ENCODE results near the gene BLVRB. TPM values are rescaled to one million over a fixed set of nuclear protein-coding genes. Genes with fewer than 3 reads are reported as not detected.

The BLVRB gene
- total and polyA plus RNA-seq, 2 donors (not counting 3 experiments of a cell fraction or from before 2014, with no cell fraction given), result 30.8 to 113 TPM

DNA sequence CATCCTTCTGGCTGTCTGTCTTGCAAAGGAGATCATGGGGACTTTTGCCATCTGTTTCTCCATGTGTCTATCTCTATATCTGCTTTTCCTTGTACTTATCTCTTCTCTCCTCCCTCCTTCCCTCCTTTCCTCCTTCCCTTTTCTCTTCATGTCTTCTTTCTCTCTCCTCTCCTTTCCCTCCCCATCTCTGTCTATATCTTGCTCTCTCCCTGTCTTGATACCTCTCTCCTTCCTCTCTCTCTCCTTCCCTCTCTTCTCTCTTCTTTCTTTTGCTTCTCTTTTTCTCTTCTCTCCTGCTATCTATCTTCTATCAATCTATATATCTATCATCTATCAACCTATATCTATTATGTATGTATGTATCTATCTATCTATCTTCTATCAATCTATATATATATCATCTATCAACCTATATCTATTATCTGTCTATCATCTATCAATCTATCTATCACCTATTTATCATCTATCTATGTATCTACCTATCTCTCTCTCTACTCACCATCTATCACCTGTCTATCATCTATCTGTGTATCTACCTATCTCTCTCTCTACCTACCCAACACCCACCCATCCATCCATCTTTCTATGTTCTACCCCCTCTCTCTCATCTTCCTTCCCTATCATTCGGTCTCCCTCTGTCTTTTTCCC, 28.8 kb upstream of the BLVRB start:
- H3K36me3 ChIP-seq (ENCODE audit: control insufficient read depth in 2 of 2, extremely low read depth in 1 of 2, insufficient read depth in 2 of 2, low read length in 2 of 2), result no peaks in the 10 kb centered on the region
- no peak overlapping the region for H3K9ac ChIP-seq (replicated peaks; ENCODE audit: extremely low read depth, insufficient read depth, low read length)
- no peak overlapping the region for H3K4me2 ChIP-seq (ENCODE audit: insufficient read depth, low read length)
- H3K9me1 ChIP-seq (replicated peaks; ENCODE audit: control insufficient read depth, extremely low read depth, insufficient read depth, low read length), result no peaks in the 10 kb centered on the region
- no peaks in the 10 kb centered on the region for H4K20me1 ChIP-seq (replicated peaks; ENCODE audit: control insufficient read depth, extremely low read depth, insufficient read depth, low read length)
- CTCF ChIA-PET, result no interaction called here
- peaks cover 0 to 3% of the 10 kb centered on the region in 2 experiments for H3K27me3 ChIP-seq (ENCODE audit: control insufficient read depth in 2 of 2, insufficient read depth in 2 of 2, low read length in 2 of 2)
- no peak overlapping the region for H2AFZ ChIP-seq (ENCODE audit: low read depth, low read length)
- POLR2A ChIA-PET, result no interaction called here
- intact Hi-C loops (cut with micrococcal nuclease) (no loop called here), dilution Hi-C loops (cut with MboI; ENCODE audit: extremely low pct_ligation_motif_present, low sequenced_read_pairs) (no loop called here)
- H3K9me3 ChIP-seq (replicated peaks; ENCODE audit: control insufficient read depth, insufficient read depth, low read length), result no peaks in the 10 kb centered on the region
- no peak overlapping the region for H3K27ac ChIP-seq (ENCODE audit: insufficient read depth, low read depth, low read length)
- no peak overlapping the region for H3K4me3 ChIP-seq (replicated peaks in 1 of 3; ENCODE audit: insufficient read depth in 1 of 3, low read depth in 1 of 3, low read length in 3 of 3)
- no peaks in the 10 kb centered on the region for H3K4me1 ChIP-seq (ENCODE audit: control insufficient read depth, extremely low read depth, insufficient read depth, low read length)
- no TSS peak for BruUV-seq (replicated peaks)
- no peak for DNase-seq (ENCODE audit: low read depth, low spot score)
- no peak for TF ChIP-seq FOS (IDR thresholded peaks at IDR 0.05; ENCODE audit: borderline replicate concordance, insufficient read depth, low read length)
- TF ChIP-seq, protein P1, sequence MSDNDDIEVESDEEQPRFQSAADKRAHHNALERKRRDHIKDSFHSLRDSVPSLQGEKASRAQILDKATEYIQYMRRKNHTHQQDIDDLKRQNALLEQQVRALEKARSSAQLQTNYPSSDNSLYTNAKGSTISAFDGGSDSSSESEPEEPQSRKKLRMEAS (IDR thresholded peaks at IDR 0.05; ENCODE audit: insufficient read depth, insufficient read length), result no peak
- no peak for TF ChIP-seq POLR2AphosphoS5 (IDR thresholded peaks at IDR 0.05; ENCODE audit: insufficient read depth, low read depth, low read length)
- TF ChIP-seq JUN (IDR thresholded peaks at IDR 0.05; ENCODE audit: borderline replicate concordance, insufficient read depth, insufficient read length, low read depth), result no peak
- TF ChIP-seq, protein P2, sequence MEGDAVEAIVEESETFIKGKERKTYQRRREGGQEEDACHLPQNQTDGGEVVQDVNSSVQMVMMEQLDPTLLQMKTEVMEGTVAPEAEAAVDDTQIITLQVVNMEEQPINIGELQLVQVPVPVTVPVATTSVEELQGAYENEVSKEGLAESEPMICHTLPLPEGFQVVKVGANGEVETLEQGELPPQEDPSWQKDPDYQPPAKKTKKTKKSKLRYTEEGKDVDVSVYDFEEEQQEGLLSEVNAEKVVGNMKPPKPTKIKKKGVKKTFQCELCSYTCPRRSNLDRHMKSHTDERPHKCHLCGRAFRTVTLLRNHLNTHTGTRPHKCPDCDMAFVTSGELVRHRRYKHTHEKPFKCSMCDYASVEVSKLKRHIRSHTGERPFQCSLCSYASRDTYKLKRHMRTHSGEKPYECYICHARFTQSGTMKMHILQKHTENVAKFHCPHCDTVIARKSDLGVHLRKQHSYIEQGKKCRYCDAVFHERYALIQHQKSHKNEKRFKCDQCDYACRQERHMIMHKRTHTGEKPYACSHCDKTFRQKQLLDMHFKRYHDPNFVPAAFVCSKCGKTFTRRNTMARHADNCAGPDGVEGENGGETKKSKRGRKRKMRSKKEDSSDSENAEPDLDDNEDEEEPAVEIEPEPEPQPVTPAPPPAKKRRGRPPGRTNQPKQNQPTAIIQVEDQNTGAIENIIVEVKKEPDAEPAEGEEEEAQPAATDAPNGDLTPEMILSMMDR (IDR thresholded peaks at IDR 0.05; ENCODE audit: extremely low read depth in 1 of 2, insufficient read depth in 1 of 2, low read depth in 1 of 2, low read length in 2 of 2), result no peak
- FAIRE-seq, result no peak
- no peaks in the 10 kb centered on the region for H3K79me2 ChIP-seq (ENCODE audit: control insufficient read depth, insufficient read depth, low read length)
